AG10803 (cell line): ENCODE measurements around the gene CYLC1.

Source experiments
- DNase-seq: peaks from one replicate; pipeline ENCODE4 v3.0.0; 2010; ENCODE audit warnings: low read depth
- H3K4me3 ChIP-seq: 2 replicates; pipeline ENCODE4 v1.5.1; 2011; ENCODE audit warnings: mild to moderate bottlenecking, low read length, control low read depth
- TF ChIP-seq, protein P1 (sequence below): conservative IDR thresholded peaks from 2 replicates; pipeline ENCODE4 v1.5.1; 2011; ENCODE audit warnings: mild to moderate bottlenecking, low read length, control low read depth, inconsistent platforms

CYLC1 gene, protein sequence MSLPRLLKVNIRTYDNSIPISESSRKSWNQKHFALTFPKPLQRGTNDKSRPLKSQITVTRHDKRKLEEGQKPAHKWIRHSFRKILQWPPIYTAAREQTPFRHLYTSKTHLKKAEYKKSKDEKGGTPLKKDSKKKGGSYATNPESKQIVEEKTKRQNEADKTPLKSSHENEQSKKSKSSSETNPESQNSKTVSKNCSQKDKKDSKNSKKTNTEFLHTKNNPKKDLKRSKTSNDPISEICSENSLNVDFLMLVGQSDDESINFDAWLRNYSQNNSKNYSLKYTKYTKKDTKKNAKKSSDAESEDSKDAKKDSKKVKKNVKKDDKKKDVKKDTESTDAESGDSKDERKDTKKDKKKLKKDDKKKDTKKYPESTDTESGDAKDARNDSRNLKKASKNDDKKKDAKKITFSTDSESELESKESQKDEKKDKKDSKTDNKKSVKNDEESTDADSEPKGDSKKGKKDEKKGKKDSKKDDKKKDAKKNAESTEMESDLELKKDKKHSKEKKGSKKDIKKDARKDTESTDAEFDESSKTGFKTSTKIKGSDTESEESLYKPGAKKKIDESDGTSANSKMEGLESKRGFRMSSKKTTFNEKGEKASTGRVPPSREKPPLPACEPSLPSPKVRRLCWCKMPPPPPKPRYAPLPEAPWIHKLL

DNA sequence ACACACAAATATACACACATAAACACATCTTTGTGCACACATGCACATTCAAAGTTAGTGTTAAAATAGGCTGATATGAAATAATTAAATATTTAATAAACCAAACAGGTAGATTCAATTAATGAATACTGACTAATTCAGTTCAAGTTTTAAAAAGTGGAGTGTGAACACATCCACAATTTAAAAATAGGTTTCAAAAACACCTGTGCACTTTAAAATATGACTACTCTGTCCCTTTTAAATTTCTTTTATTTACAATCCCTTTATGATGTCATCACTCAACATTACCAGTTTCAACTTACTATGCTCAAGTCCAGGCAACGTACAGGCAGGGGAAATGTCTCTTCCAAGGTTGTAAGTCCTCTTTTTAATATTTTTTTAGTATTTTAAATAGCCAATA, at the start of gene CYLC1:
Gene CYLC1 (plus strand): TSS at position 301 of the 400 bp plus-strand sequence. CDS start 37 bp downstream, at position 338.
- H3K4me3 ChIP-seq: no peak within 1 kb of the TSS
- DNase-seq: no peak
- TF ChIP-seq, protein P1, sequence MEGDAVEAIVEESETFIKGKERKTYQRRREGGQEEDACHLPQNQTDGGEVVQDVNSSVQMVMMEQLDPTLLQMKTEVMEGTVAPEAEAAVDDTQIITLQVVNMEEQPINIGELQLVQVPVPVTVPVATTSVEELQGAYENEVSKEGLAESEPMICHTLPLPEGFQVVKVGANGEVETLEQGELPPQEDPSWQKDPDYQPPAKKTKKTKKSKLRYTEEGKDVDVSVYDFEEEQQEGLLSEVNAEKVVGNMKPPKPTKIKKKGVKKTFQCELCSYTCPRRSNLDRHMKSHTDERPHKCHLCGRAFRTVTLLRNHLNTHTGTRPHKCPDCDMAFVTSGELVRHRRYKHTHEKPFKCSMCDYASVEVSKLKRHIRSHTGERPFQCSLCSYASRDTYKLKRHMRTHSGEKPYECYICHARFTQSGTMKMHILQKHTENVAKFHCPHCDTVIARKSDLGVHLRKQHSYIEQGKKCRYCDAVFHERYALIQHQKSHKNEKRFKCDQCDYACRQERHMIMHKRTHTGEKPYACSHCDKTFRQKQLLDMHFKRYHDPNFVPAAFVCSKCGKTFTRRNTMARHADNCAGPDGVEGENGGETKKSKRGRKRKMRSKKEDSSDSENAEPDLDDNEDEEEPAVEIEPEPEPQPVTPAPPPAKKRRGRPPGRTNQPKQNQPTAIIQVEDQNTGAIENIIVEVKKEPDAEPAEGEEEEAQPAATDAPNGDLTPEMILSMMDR: no peak

DNA sequence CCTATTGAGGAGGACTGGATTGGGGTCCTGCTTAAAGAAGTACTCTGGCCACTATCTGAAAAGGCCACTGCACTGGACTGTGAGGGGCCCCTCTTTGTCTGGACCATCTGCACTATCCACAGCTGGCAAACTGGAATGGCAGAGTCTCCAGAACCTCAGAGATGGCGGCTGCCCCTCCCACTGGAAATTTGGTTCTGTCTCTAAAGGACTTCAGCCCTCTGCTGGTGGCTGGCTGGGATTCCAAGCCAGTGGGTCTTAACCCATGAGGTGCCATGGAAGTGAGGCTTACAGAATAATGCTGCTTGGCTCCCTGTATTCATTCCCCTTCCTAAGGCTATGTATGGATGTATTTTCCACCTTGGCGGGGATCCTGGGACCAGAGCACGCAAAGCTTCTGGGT, 41.6 kb upstream of the CYLC1 start:
- DNase-seq: no peak
- H3K4me3 ChIP-seq: no peak overlapping the region
- TF ChIP-seq, protein P1: no peak

DNA sequence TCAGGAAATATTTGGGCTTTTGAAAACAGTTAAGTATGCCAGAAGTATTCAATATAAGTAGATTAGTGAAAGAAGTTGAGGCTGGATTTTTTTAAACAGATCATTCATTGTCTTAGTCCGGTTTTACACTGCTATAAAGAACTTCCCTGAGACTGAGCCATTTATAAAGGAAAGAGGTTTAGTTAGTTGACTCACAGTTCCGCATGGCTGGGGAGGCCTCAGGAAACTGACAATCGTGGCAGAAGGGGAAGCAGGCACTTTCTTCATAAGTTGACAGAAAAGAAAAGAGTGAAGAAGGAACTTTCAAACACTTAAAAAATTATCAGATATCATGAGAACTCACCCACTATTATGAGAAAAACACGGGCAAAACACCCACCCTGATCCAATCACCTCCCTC, 31.1 kb upstream of the CYLC1 start:
- H3K4me3 ChIP-seq: no peak overlapping the region
- TF ChIP-seq, protein P1: no peak
- no peak for DNase-seq

DNA sequence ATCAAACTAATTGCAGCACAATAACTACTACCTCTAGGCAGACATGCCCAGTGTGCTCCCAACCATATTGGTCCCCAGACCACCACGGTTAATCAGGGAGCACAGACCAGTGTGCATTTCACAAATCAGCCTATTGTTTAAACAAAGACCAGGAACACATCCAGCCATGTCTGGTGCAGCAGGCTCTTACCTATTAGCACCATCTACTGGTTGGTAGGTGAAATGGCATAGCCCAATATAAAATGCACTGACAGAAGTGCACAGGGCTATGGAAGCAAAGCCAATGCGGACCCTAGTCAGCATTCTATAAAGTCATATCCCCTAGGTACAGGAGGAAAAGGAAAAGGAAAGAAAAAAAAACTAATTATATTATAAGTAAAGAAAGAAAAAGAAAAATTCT, 15.5 kb upstream of the CYLC1 start:
- DNase-seq: peak; percentile 14
- TF ChIP-seq, protein P1: peak; percentile 56
- no peak overlapping the region for H3K4me3 ChIP-seq

DNA sequence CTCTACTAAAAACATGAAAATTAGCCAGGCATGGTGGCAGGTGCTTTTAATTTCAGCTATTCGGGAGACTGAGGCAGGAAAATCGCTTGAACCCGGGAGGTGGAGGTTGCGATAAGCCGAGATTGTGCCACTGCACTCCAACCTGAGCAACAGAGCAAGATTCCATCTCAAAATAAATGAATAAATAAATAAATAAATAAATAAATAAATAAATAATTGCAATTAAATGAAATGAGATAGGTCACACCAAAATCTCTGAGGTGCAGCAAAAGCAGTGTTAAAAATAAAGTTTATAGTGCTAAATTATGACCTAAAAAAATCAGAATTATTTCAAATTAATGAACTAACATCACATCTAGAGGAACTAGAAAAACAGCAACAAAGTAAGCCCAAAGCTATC, 13.6 kb upstream of the CYLC1 start:
- no peak overlapping the region for H3K4me3 ChIP-seq
- DNase-seq: no peak
- TF ChIP-seq, protein P1: no peak

DNA sequence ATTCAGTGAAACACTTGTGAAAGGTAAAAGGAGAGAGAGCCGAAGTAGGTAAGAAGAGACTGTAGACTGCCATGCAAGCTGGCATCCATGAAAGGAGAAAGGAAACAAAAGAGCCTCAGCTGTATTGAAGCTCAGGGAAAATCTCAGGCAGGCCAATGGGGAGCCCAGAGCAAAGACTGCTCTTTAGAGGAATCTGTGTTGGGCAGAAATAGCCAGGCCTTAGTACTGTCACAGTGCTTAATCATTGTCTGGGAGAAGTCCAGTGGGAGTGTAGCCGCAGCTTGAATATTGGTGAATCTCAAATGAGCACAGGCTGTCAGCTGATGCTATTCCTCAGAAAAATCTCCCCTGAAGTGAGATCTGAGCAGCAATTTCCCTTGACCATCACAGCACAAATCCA, 27.6 kb downstream of the CYLC1 start:
- no peak for DNase-seq
- no peak overlapping the region for H3K4me3 ChIP-seq
- TF ChIP-seq, protein P1: no peak

DNA sequence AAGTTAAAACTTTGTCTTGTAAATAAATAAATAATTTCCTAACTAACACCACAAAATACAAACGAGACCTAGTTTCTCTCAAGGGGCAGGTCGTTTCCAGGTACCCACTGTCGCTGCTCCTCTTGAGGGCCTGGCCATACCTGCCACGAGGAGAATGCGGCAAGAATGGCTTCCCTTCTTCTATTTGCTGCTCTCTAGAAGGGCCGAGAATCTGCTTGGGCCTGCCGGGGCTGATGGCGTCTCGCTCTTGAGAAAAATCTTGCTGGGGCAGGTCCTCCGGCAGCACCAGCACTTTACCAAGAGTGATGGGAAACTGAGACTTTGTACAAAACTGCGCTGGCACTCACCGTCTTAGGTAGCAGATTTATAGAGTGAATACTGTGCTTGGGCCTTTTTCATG, 31.5 kb downstream of the CYLC1 start:
- H3K4me3 ChIP-seq: no peak overlapping the region
- TF ChIP-seq, protein P1: no peak
- DNase-seq: no peak
